Osteoblast (primary cell): ENCODE data around the gene PPP1R9B. TPM values are rescaled to one million over a fixed set of nuclear protein-coding genes. Genes with fewer than 3 reads are reported as not detected.
A peak's percentile ranks its signal among the peaks of the same experiment; 100 is the strongest.

ENCODE experiments used
- DNase-seq: peaks from one replicate; pipeline ENCODE4 v3.0.0; 2011; ENCODE audit warnings: low spot score, mixed read lengths; ENCODE audit not compliant: insufficient read length; ENCODE audit errors: missing footprints
- H2AFZ ChIP-seq: 2 replicates; pipeline ENCODE4 v1.6.0; 2011; ENCODE audit warnings: mild to moderate bottlenecking, low read length
- H3K27ac ChIP-seq: 2 replicates; pipeline ENCODE4 v1.5.1; 2011; ENCODE audit warnings: mild to moderate bottlenecking, low read depth, low read length, moderate library complexity
- H3K27me3 ChIP-seq: 2 replicates; pipeline ENCODE4 v1.6.0; 2012; ENCODE audit warnings: mild to moderate bottlenecking, control low read depth, inconsistent platforms, low read length, moderate library complexity; ENCODE audit not compliant: insufficient read depth
- H3K36me3 ChIP-seq: 2 replicates; pipeline ENCODE4 v1.5.1; 2011; ENCODE audit warnings: mild to moderate bottlenecking, low read length, control low read depth, moderate library complexity; ENCODE audit not compliant: insufficient read depth
- H3K4me1 ChIP-seq: 2 replicates; pipeline ENCODE4 v1.5.1; 2011; ENCODE audit warnings: mild to moderate bottlenecking, low read length, control low read depth, moderate library complexity; ENCODE audit not compliant: insufficient read depth
- H3K4me2 ChIP-seq: 2 replicates; pipeline ENCODE4 v1.6.0; 2011; ENCODE audit warnings: mild to moderate bottlenecking, low read length; ENCODE audit not compliant: insufficient read depth
- H3K4me3 ChIP-seq: fragments of 200-600 bp; sonication (generic); 3 replicates; pipeline ENCODE4 v1.5.1; 2012; ENCODE audit warnings: mild to moderate bottlenecking, low read length, inconsistent platforms; ENCODE audit not compliant: insufficient read depth
- H3K79me2 ChIP-seq: 2 replicates; pipeline ENCODE4 v1.6.0; 2012; ENCODE audit warnings: mild to moderate bottlenecking, low read length, control low read depth, inconsistent platforms; ENCODE audit not compliant: insufficient read depth
- H3K9me3 ChIP-seq: 2 replicates; pipeline ENCODE4 v1.5.1; 2011; ENCODE audit warnings: low read depth, low read length, control low read depth
- H4K20me1 ChIP-seq: 2 replicates; pipeline ENCODE4 v1.6.0; 2012; ENCODE audit warnings: mild to moderate bottlenecking, low read length, control low read depth; ENCODE audit not compliant: insufficient read depth
- CTCF ChIP-seq: IDR thresholded peaks from 2 replicates; pipeline ENCODE4 v1.5.1; 2011; ENCODE audit warnings: mild to moderate bottlenecking, low read depth, low read length, moderate library complexity; ENCODE audit errors: extremely low read depth
- total RNA-seq: library from RNA; depleted of rRNA; stranded (reverse); fragments of >200 nt; gene quantifications from 2 replicates; pipeline ENCODE4 v1.2.3, GENCODE V29; 2012

The PPP1R9B gene
- total RNA-seq, 1 donor, result 48.9 TPM

GRCh38 chr17:50129728-50130558, 20.5 kb downstream of the PPP1R9B start, which contains the start of gene SAMD14:
Gene SAMD14 (minus strand): TSS chr17:50130160. CDS start chr17:50124959, 5,201 bp downstream.
- Histone ChIP-seq H3K4me1 (peaks cover 21% of the 10 kb centered on the region), H3K27me3 (no peaks in the 10 kb centered on the region), H3K4me2 (peak within 1 kb of the TSS; percentile 83), H2AFZ (peak within 1 kb of the TSS; percentile 33), H3K79me2 (no peaks in the 10 kb centered on the region), H4K20me1 (peaks cover 21% of the 10 kb centered on the region), H3K9me3 (no peaks in the 10 kb centered on the region), H3K4me3 (peak within 1 kb of the TSS; percentile 71), H3K27ac (no peak within 1 kb of the TSS), H3K36me3 (peaks cover 12% of the 10 kb centered on the region)
- TF ChIP-seq CTCF, result no peak
- peak; percentile 97 for DNase-seq

GRCh38 chr17:50129353-50129727, 21.1 kb downstream of the PPP1R9B start:
- Histone ChIP-seq H2AFZ (no peak overlapping the region), H3K4me3 (peak overlapping the region; percentile 71), H3K79me2 (no peaks in the 10 kb centered on the region), H3K4me2 (peak overlapping the region; percentile 83), H3K9me3 (no peaks in the 10 kb centered on the region), H3K27me3 (no peaks in the 10 kb centered on the region), H3K4me1 (peaks cover 19% of the 10 kb centered on the region), H4K20me1 (peaks cover 16% of the 10 kb centered on the region), H3K36me3 (peaks cover 7% of the 10 kb centered on the region), H3K27ac (no peak overlapping the region)
- DNase-seq, result no peak
- no peak for TF ChIP-seq CTCF

GRCh38 chr17:50128441-50129352, 21.8 kb downstream of the PPP1R9B start:
- Histone ChIP-seq H4K20me1 (peaks cover 16% of the 10 kb centered on the region), H3K4me2 (peak overlapping the region; percentile 83), H3K4me1 (peaks cover 14% of the 10 kb centered on the region), H3K27ac (no peak overlapping the region), H3K79me2 (no peaks in the 10 kb centered on the region), H3K4me3 (peak overlapping the region; percentile 71), H3K27me3 (no peaks in the 10 kb centered on the region), H3K36me3 (peaks cover 3% of the 10 kb centered on the region), H2AFZ (peak overlapping the region; percentile 33), H3K9me3 (no peaks in the 10 kb centered on the region)
- TF ChIP-seq CTCF, result no peak
- DNase-seq, result peak; percentile 87
